ENCODE data around the gene RIBC1. TPM values are rescaled to one million over a fixed set of nuclear protein-coding genes. Genes with fewer than 3 reads are reported as not detected.
A peak's percentile ranks its signal among the peaks of the same experiment; 100 is the strongest.
"Not testable (repeated sequence)": the region's sequence is repeated elsewhere in the genome, so short reads cannot be mapped to it uniquely, and the experiment has no call there.

RIBC1 gene
- total and polyA plus RNA-seq, 2 experiments from 2014 or later = 2.7 to 4.0 TPM

GRCh38 chrX:53452812-53453211 lies 30.1 kb downstream of the RIBC1 start:
- Histone ChIP-seq H3K4me1 (ENCODE audit: low read depth) (no peaks in the 10 kb centered on the region), H3K27me3 (no peaks in the 10 kb centered on the region), H3K36me3 (no peaks in the 10 kb centered on the region), H3K4me3 (no peak overlapping the region), H3K27ac (no peak overlapping the region), H3K9me3 (ENCODE audit: low read depth) (no peaks in the 10 kb centered on the region)
- DNase-seq (ENCODE audit: low read depth in 1 of 2, low spot score in 1 of 2) = no peak
- no peak for TF ChIP-seq CTCF (IDR thresholded peaks at IDR 0.05; ENCODE audit: low read depth, low read length)

- no peaks in the 10 kb centered on the region for H3K27me3 ChIP-seq
- no peak for TF ChIP-seq CTCF (IDR thresholded peaks at IDR 0.05; ENCODE audit: low read depth, low read length)
- no peaks in the 10 kb centered on the region for H3K36me3 ChIP-seq
- no peaks in the 10 kb centered on the region for H3K9me3 ChIP-seq (ENCODE audit: low read depth)
- no peak overlapping the region for H3K4me3 ChIP-seq
- DNase-seq (ENCODE audit: low read depth in 1 of 2, low spot score in 1 of 2) = no peak
- H3K27ac ChIP-seq = no peak overlapping the region
- no peaks in the 10 kb centered on the region for H3K4me1 ChIP-seq (ENCODE audit: low read depth)
Observed at GRCh38 chrX:53456254-53456653, 33.6 kb downstream of the RIBC1 start.

- no peak overlapping the region for H3K27ac ChIP-seq
- TF ChIP-seq CTCF (IDR thresholded peaks at IDR 0.05; ENCODE audit: low read depth, low read length) = peak; percentile 25
- DNase-seq (ENCODE audit: low read depth in 1 of 2, low spot score in 1 of 2) = peak in 1 of 2 donors; percentile 20
- H3K27me3 ChIP-seq = no peaks in the 10 kb centered on the region
- H3K9me3 ChIP-seq (ENCODE audit: low read depth) = no peaks in the 10 kb centered on the region
- H3K4me1 ChIP-seq (ENCODE audit: low read depth) = no peaks in the 10 kb centered on the region
- H3K36me3 ChIP-seq = no peaks in the 10 kb centered on the region
- H3K4me3 ChIP-seq = no peak overlapping the region
Observed at GRCh38 chrX:53458082-53458481, 35.4 kb downstream of the RIBC1 start.

GRCh38 chrX:53468659-53469058 lies 46.0 kb downstream of the RIBC1 start:
- not testable (repeated sequence) for H3K4me1 ChIP-seq (ENCODE audit: low read depth); H3K27me3 ChIP-seq; H3K36me3 ChIP-seq; H3K4me3 ChIP-seq; DNase-seq (ENCODE audit: low read depth in 1 of 2, low spot score in 1 of 2); H3K27ac ChIP-seq; H3K9me3 ChIP-seq (ENCODE audit: low read depth)

- DNase-seq (ENCODE audit: low read depth in 1 of 2, low spot score in 1 of 2) = no peak
- Histone ChIP-seq H3K36me3 (no peaks in the 10 kb centered on the region), H3K27me3 (no peaks in the 10 kb centered on the region), H3K9me3 (ENCODE audit: low read depth) (no peaks in the 10 kb centered on the region), H3K27ac (no peak overlapping the region), H3K4me1 (ENCODE audit: low read depth) (no peaks in the 10 kb centered on the region), H3K4me3 (no peak overlapping the region)
- TF ChIP-seq CTCF (IDR thresholded peaks at IDR 0.05; ENCODE audit: low read depth, low read length) = no peak
Observed at GRCh38 chrX:53471346-53471745, 48.7 kb downstream of the RIBC1 start.

- Histone ChIP-seq H3K9me3 (ENCODE audit: low read depth) (no peaks in the 10 kb centered on the region), H3K27ac (no peak overlapping the region), H3K27me3 (no peaks in the 10 kb centered on the region), H3K4me1 (ENCODE audit: low read depth) (no peaks in the 10 kb centered on the region), H3K36me3 (no peaks in the 10 kb centered on the region), H3K4me3 (no peak overlapping the region)
- TF ChIP-seq CTCF (IDR thresholded peaks at IDR 0.05; ENCODE audit: low read depth, low read length) = no peak
- no peak for DNase-seq (ENCODE audit: low read depth in 1 of 2, low spot score in 1 of 2)
Observed at GRCh38 chrX:53474707-53475106, 52.0 kb downstream of the RIBC1 start.
